GM12865 (cell line): Measurements from ENCODE around the gene LRP11.

Experiments
- DNase-seq: peaks from one replicate; pipeline ENCODE4 v3.0.0; 2010; ENCODE audit warnings: low read depth
- H3K4me3 ChIP-seq: 2 replicates; pipeline ENCODE4 v1.5.1; 2011; ENCODE audit warnings: mild to moderate bottlenecking, low read depth, low read length, control low read depth
- CTCF ChIP-seq: IDR thresholded peaks from 2 replicates; pipeline ENCODE4 v1.5.1; 2011; ENCODE audit warnings: low read length, control low read depth, low read depth, inconsistent platforms; ENCODE audit not compliant: insufficient read depth; ENCODE audit errors: missing control alignments

The LRP11 gene

GRCh38 chr6:149860834-149861602 is 3.1 kb downstream of the LRP11 start:
- TF ChIP-seq CTCF = no peak
- no peak for DNase-seq
- no peak overlapping the region for H3K4me3 ChIP-seq

GRCh38 chr6:149860513-149860833 is 3.7 kb downstream of the LRP11 start:
- no peak for DNase-seq
- no peak for TF ChIP-seq CTCF
- H3K4me3 ChIP-seq = no peak overlapping the region

GRCh38 chr6:149859938-149860337 is 4.2 kb downstream of the LRP11 start:
- DNase-seq = no peak
- TF ChIP-seq CTCF = no peak
- H3K4me3 ChIP-seq = no peak overlapping the region

- no peak for TF ChIP-seq CTCF
- no peak for DNase-seq
- H3K4me3 ChIP-seq = no peak overlapping the region
Observed at GRCh38 chr6:149859368-149859767, 4.8 kb downstream of the LRP11 start.

GRCh38 chr6:149857541-149857940 is 6.6 kb downstream of the LRP11 start:
- TF ChIP-seq CTCF = no peak
- no peak for DNase-seq
- H3K4me3 ChIP-seq = no peak overlapping the region

- TF ChIP-seq CTCF = no peak
- H3K4me3 ChIP-seq = no peak overlapping the region
- no peak for DNase-seq
Observed at GRCh38 chr6:149856256-149856994, 7.7 kb downstream of the LRP11 start.
